Activated B cell treated with CpG ODN at 0.5 μM for 24 hours (primary cell): ENCODE measurements around the gene FOSL1. TPM values are rescaled to one million over a fixed set of nuclear protein-coding genes. Genes with fewer than 3 reads are reported as not detected.
"Not testable (repeated sequence)": the region's sequence is repeated elsewhere in the genome, so short reads cannot be mapped to it uniquely, and the experiment has no call there.

Experiments
- ATAC-seq: fragments of 200-7000 bp; cut with Tn5 transposase; one replicate; pipeline ENCODE4 v1.10.0; 2021; ENCODE audit warnings: low read depth, mild to moderate bottlenecking, moderate library complexity
- CTCF ChIA-PET: fragments of 350-600 bp; sonication (Branson Sonifier 250); formaldehyde crosslinking; loops from one replicate; lab custom pipeline; 2021; ENCODE audit warnings: antibody characterized with exemption; lab: Charles Lee
- POLR2A ChIA-PET: fragments of 350-600 bp; sonication (Branson Sonifier 250); formaldehyde crosslinking; loops from one replicate; lab custom pipeline; 2021; ENCODE audit warnings: antibody characterized with exemption; lab: Charles Lee
- DNase-seq: peaks from one replicate; pipeline ENCODE4 v3.0.0; 2022
- H3K27ac Mint-ChIP-seq: one replicate; pipeline ENCODE4 v1.8.0; 2020; ENCODE audit warnings: mixed read lengths
- H3K27me3 Mint-ChIP-seq: one replicate; pipeline ENCODE4 v1.8.0; 2021; ENCODE audit warnings: mixed read lengths
- H3K36me3 Mint-ChIP-seq: one replicate; pipeline ENCODE4 v1.8.0; 2021; ENCODE audit warnings: low read depth, mixed read lengths
- H3K4me1 Mint-ChIP-seq: one replicate; pipeline ENCODE4 v1.8.0; 2021; ENCODE audit warnings: mixed read lengths
- H3K4me3 Mint-ChIP-seq: one replicate; pipeline ENCODE4 v1.8.0; 2020; ENCODE audit warnings: mild to moderate bottlenecking, mixed read lengths
- H3K9me3 Mint-ChIP-seq: one replicate; pipeline ENCODE4 v1.8.0; 2020; ENCODE audit warnings: mixed read lengths
- CTCF ChIP-seq: fragments of 200-600 bp; IDR thresholded peaks from one replicate; pipeline ENCODE4 v1.8.0; 2022; ENCODE audit warnings: antibody characterized with exemption, mild to moderate bottlenecking
- intact Hi-C: fragments of 100-400 bp; cut with micrococcal nuclease; formaldehyde crosslinking; loops from one replicate; pipeline ENCODE4 v1.15.1; 2024
- total RNA-seq: library from RNA; stranded (reverse); gene quantifications from 2 replicates; pipeline ENCODE4 v1.2.3, GENCODE V29; 2022

The FOSL1 gene
- total RNA-seq, 1 donor from 2014 or later, result 1.4 TPM

- peaks cover 51% of the 10 kb centered on the region for H3K36me3 Mint-ChIP-seq
- no peak for TF ChIP-seq CTCF
- peak; percentile 25 for ATAC-seq
- no peaks in the 10 kb centered on the region for H3K27me3 Mint-ChIP-seq
- POLR2A ChIA-PET, result interaction anchor here (0.7 to 4.2 kb wide), 7 partner anchors 8 to 319 kb away, joined by 3 to 26 read pairs (median 5); partner anchors contain the start of genes CFL1, MUS81, RELA and SNX32
- CTCF ChIA-PET, result interaction anchor here (1.2 to 1.4 kb wide), 2 partner anchors 9 to 24 kb away, joined by 3 to 5 read pairs; partner anchors contain the start of gene MUS81
- peaks cover 30% of the 10 kb centered on the region for H3K4me1 Mint-ChIP-seq
- H3K4me3 Mint-ChIP-seq, result no peak overlapping the region
- DNase-seq, result no peak
- H3K27ac Mint-ChIP-seq, result no peak overlapping the region
- no peaks in the 10 kb centered on the region for H3K9me3 Mint-ChIP-seq
- intact Hi-C loops, result no loop called here
Measured at GRCh38 chr11:65851083-65851579, 49.1 kb downstream of the FOSL1 start.

GRCh38 chr11:65850217-65851082 is 49.7 kb downstream of the FOSL1 start:
- no peak for DNase-seq
- ATAC-seq, result no peak
- TF ChIP-seq CTCF, result no peak
- CTCF ChIA-PET, result no interaction called here
- H3K9me3 Mint-ChIP-seq, result no peaks in the 10 kb centered on the region
- intact Hi-C loops, result no loop called here
- no peaks in the 10 kb centered on the region for H3K27me3 Mint-ChIP-seq
- H3K4me3 Mint-ChIP-seq, result no peak overlapping the region
- no peak overlapping the region for H3K27ac Mint-ChIP-seq
- peaks cover 23% of the 10 kb centered on the region for H3K4me1 Mint-ChIP-seq
- peaks cover 44% of the 10 kb centered on the region for H3K36me3 Mint-ChIP-seq
- POLR2A ChIA-PET, result interaction anchor here (0.9 to 4.2 kb wide), 4 partner anchors 9 to 210 kb away, joined by 3 to 26 read pairs (median 5); partner anchors contain the start of genes CFL1 and MUS81

- TF ChIP-seq CTCF, result no peak
- Mint-ChIP-seq H3K36me3 (peaks cover 39% of the 10 kb centered on the region), H3K27me3 (no peaks in the 10 kb centered on the region), H3K4me1 (peaks cover 19% of the 10 kb centered on the region), H3K9me3 (no peaks in the 10 kb centered on the region), H3K27ac (no peak overlapping the region), H3K4me3 (no peak overlapping the region)
- ChIA-PET CTCF (no interaction called here), POLR2A (interaction anchor here (0.9 to 4.2 kb wide), 3 partner anchors 10 to 17 kb away, joined by 3 to 26 read pairs (median 4); partner anchors contain the start of genes CFL1 and MUS81)
- no peak for ATAC-seq
- DNase-seq, result no peak
- intact Hi-C loops, result no loop called here
Measured at GRCh38 chr11:65849771-65850216, 50.4 kb downstream of the FOSL1 start.

GRCh38 chr11:65849366-65849765 is 50.8 kb downstream of the FOSL1 start:
- Mint-ChIP-seq H3K27ac (no peak overlapping the region), H3K9me3 (no peaks in the 10 kb centered on the region), H3K27me3 (no peaks in the 10 kb centered on the region), H3K4me1 (peaks cover 15% of the 10 kb centered on the region), H3K36me3 (peaks cover 35% of the 10 kb centered on the region), H3K4me3 (no peak overlapping the region)
- CTCF ChIA-PET, result no interaction called here
- intact Hi-C loops, result no loop called here
- POLR2A ChIA-PET, result interaction anchor here (1.1 to 4.2 kb wide), 2 partner anchors 10 to 11 kb away, joined by 4 to 26 read pairs; partner anchors contain the start of genes CFL1 and MUS81
- ATAC-seq (no peak), DNase-seq (no peak)
- no peak for TF ChIP-seq CTCF

GRCh38 chr11:65848693-65849092 is 51.5 kb downstream of the FOSL1 start:
- H3K27me3 Mint-ChIP-seq, CTCF ChIA-PET, H3K27ac Mint-ChIP-seq, ATAC-seq, H3K9me3 Mint-ChIP-seq, DNase-seq, intact Hi-C loops, H3K4me3 Mint-ChIP-seq, H3K4me1 Mint-ChIP-seq: not testable (repeated sequence)
- POLR2A ChIA-PET, result interaction anchor here (0.6 to 4.2 kb wide), 5 partner anchors 8 to 115 kb away, joined by 3 to 26 read pairs (median 4); partner anchors contain the start of genes CFL1 and MUS81
- peaks cover 28% of the 10 kb centered on the region for H3K36me3 Mint-ChIP-seq
